ENCODE measurements around the gene PHF2. TPM values are rescaled to one million over a fixed set of nuclear protein-coding genes. Genes with fewer than 3 reads are reported as not detected.

PHF2 gene
- total RNA-seq, 2 donors from 2014 or later, result 14.9 to 19.5 TPM

DNA sequence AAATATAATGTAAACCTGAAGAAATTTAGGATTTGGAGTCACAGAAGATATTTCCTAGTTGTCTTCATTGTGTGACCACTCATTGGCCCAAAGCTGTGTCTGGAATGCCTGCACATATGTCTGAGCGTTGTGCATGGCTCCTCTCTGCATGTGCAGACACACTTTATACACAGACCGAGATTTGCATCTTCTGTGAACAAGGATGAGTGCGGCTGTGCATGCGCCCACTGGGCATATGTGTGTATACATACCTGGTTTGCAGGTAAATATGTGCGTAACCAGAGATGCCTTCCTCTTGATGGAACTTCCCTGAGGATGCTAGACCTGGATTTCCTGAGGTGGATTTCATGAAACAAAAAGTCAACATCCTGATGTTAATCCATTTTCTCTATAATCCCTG lies 19.1 kb downstream of the PHF2 start:
- Mint-ChIP-seq H3K9me3 (no peaks in the 10 kb centered on the region), H3K36me3 (no peaks in the 10 kb centered on the region), H3K27me3 (no peaks in the 10 kb centered on the region), H3K27ac (no peak overlapping the region), H3K4me1 (ENCODE audit: low read depth in 2 of 2) (peaks cover 28 to 34% of the 10 kb centered on the region in 2 donors), H3K4me3 (no peak overlapping the region)
- ATAC-seq (no peak), DNase-seq (ENCODE audit: low spot score) (no peak)

DNA sequence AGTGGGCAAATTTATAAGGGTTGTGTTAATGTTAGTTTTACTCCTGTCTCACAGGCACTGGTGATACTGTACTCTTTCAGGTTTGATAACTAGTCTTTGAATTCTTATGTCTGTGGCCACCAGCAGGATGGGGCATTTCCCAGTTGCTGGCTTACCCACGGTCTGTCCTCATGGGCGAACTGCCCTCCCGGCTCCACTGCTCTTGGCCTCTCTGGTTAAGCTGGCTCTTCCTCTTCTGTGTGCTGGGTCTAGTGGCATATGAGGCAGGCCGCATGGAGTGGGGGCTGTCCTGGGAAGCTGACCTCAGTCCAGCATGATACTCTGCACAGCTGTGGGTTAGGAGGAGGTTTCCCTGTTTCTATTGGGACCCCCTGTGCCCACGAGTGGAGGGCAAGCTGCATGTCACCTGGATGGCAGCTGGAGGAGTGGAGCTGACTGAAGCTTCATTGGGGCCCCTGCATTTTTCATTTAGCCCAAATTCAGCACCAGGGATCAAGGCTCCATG lies 19.5 kb downstream of the PHF2 start:
- peaks cover 30 to 34% of the 10 kb centered on the region in 2 donors for H3K4me1 Mint-ChIP-seq (ENCODE audit: low read depth in 2 of 2)
- no peak overlapping the region for H3K27ac Mint-ChIP-seq
- no peak overlapping the region for H3K4me3 Mint-ChIP-seq
- no peak for ATAC-seq
- no peaks in the 10 kb centered on the region for H3K9me3 Mint-ChIP-seq
- H3K27me3 Mint-ChIP-seq, result no peaks in the 10 kb centered on the region
- DNase-seq (ENCODE audit: low spot score), result no peak
- no peaks in the 10 kb centered on the region for H3K36me3 Mint-ChIP-seq

DNA sequence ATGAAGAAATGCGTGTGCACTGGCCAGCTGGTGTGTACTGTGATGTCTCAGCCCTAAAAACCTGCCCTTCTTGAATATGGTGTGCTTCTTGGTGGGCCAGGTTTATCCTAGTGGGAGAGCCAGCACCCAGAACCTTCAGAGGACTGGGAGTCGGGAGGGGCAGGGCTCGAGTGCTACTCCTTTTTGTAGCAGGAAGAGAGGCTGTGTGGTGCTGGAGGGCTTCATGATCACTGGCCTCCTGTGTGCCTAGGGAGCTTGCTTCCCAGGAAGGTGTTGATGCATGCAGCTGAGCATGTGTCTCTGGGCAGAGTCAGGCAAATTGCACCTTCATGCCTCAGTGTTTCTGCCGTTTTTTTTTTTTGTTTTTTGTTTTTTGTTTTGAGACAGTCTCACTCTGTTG lies 20.0 kb downstream of the PHF2 start:
- no peak for ATAC-seq
- H3K4me1 Mint-ChIP-seq (ENCODE audit: low read depth in 2 of 2), result peaks cover 35 to 36% of the 10 kb centered on the region in 2 donors
- H3K9me3 Mint-ChIP-seq, result no peaks in the 10 kb centered on the region
- no peak overlapping the region for H3K4me3 Mint-ChIP-seq
- DNase-seq (ENCODE audit: low spot score), result no peak
- no peaks in the 10 kb centered on the region for H3K27me3 Mint-ChIP-seq
- H3K36me3 Mint-ChIP-seq, result no peaks in the 10 kb centered on the region
- no peak overlapping the region for H3K27ac Mint-ChIP-seq

DNA sequence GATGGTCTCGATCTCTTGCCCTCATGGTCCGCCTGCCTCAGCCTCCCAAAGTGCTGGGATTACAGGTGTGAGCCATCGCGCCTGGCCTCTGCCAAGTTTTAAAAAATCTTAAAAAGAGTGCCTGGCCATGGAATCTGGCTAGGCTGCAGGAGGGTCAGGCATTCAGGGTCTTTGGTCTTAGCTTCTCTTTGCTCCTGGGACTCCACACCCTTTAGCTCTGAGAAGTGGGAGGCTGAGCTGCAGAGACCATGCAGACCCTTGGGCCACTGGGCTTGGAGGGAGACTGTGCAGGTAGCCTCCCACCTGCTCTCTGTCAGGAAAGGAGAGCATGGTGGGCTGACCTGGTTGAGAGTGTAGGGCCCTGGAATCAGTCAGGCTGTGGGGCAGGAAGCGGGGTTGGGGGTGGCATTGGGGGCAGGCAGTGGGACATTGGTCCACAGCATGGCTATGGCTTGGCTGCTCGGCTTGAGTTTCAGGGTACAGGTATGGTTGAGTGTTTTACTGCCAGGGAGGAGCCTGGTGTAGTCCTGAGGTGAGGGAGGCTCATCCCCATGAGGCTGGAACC lies 20.8 kb downstream of the PHF2 start:
- Mint-ChIP-seq H3K9me3 (no peaks in the 10 kb centered on the region), H3K27ac (no peak overlapping the region), H3K4me3 (no peak overlapping the region), H3K4me1 (ENCODE audit: low read depth in 2 of 2) (peaks cover 36 to 37% of the 10 kb centered on the region in 2 donors), H3K27me3 (no peaks in the 10 kb centered on the region), H3K36me3 (no peaks in the 10 kb centered on the region)
- DNase-seq (ENCODE audit: low spot score) (no peak), ATAC-seq (no peak)

DNA sequence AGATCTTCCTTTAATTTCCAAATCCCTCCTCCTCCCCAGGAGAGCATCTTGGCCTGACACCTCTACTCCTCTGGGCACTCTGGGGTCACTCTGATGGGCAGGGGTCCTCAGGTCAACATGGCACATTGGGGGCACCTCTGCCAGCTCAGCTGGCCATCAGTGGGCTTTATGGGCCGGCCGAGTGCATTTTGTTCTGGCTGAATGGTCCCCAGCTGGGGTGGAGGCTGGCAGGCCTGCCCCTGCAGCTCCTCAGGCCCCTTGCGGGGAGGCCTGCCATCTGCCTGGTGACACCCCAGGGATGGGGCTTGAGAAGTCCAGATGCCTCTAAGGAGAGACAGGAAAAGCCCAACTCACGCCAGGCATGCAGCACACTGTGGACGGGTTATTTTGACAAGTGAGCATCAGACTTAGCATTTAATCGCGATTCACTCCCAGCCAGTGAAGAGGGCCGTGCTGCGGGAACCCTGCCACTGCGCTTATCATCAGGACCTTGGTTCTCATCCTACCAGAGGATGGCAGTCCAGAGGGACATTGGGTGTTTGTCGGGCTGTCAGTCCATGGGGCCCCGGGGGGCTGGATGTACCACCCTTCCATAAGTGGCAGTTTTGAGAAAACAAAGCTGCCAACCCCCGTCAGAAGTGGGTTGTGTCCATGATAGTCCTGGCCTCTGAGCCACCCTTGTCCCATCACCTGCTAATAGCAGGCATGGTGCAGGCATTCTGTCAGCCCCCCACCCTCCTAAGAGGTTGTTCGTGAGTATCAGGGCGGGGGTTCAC lies 21.7 kb downstream of the PHF2 start:
- ATAC-seq (no peak), DNase-seq (ENCODE audit: low spot score) (no peak)
- H3K27ac Mint-ChIP-seq, result no peak overlapping the region
- no peaks in the 10 kb centered on the region for H3K36me3 Mint-ChIP-seq
- no peaks in the 10 kb centered on the region for H3K27me3 Mint-ChIP-seq
- peaks cover 36 to 37% of the 10 kb centered on the region in 2 donors for H3K4me1 Mint-ChIP-seq (ENCODE audit: low read depth in 2 of 2)
- no peaks in the 10 kb centered on the region for H3K9me3 Mint-ChIP-seq
- no peak overlapping the region for H3K4me3 Mint-ChIP-seq

DNA sequence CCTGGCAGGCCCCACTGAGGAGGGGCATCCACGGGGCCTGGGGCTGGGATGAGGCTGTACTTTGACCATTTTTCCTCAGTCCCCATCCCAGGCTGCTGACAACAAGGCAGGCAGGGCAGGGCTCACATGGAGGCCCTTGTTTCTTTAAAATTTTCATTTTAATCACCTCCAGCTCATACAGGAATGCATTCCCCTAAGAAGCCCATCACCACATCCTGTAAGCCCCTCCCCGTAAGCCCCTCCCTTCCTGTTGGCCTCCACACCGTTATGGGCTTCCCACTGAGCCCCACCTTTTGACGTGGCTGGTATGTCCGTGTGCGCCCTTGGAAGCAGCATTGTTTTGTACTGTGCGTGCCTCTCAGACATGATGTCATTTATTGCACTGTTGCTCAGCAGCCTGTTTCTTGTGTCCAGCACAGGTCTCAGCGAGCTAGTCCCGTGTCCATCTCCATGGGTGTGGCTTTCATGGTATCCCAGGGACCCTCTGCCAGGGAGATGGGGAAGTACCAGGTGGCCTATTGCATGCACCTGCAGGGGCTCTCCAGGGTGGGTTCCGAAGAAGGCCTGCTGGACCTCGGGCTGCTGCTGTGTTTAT lies 22.4 kb downstream of the PHF2 start:
- DNase-seq (ENCODE audit: low spot score), result no peak
- H3K27ac Mint-ChIP-seq, result no peak overlapping the region
- H3K27me3 Mint-ChIP-seq, result no peaks in the 10 kb centered on the region
- no peaks in the 10 kb centered on the region for H3K9me3 Mint-ChIP-seq
- no peaks in the 10 kb centered on the region for H3K36me3 Mint-ChIP-seq
- H3K4me3 Mint-ChIP-seq, result no peak overlapping the region
- peaks cover 36 to 40% of the 10 kb centered on the region in 2 donors for H3K4me1 Mint-ChIP-seq (ENCODE audit: low read depth in 2 of 2)
- ATAC-seq, result peak in 1 of 2 donors; percentile 30

DNA sequence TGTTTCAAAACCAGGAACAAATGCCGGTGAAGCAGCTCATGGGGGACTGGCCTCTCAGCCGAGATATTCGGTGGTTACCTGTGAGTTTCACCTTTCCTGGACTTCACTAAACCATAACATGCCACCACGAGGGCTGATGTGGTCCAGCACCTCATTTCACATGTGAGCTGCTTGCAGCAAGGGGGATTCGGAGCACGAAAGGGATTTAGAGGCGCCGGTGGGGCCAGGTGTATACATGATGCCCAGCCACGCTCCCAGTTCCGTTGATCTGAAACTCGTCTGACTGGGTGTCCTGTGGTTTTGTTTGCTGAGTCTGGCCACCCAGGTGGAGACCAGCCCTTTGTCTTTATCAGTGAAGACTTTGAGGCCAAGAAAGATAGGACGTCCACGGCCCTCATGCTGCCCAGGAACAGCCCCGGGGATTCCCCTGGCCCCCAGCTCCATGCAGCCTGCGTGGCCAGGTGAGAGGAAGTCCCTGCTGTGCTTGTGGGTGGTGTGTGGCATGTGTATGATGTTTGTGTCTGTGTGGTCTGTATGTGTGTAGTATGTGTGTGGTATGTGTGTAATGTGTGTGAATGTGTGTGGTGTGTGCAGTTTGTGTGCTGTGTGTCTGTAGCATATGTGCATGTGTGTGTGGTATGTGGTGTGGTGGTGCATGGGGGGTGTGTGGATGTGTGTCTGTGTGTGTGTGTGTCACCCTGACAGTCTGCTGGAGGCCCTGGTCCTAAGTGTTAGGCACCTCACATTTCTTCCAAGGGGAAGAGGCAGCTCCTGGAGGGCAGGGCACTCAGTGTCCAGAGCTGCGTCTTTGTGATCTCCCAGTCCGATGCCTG lies 23.4 kb downstream of the PHF2 start:
- Mint-ChIP-seq H3K9me3 (no peaks in the 10 kb centered on the region), H3K27ac (no peak overlapping the region), H3K27me3 (no peaks in the 10 kb centered on the region), H3K4me3 (no peak overlapping the region), H3K36me3 (no peaks in the 10 kb centered on the region), H3K4me1 (ENCODE audit: low read depth in 2 of 2) (peaks cover 36 to 40% of the 10 kb centered on the region in 2 donors)
- DNase-seq (ENCODE audit: low spot score) (no peak), ATAC-seq (no peak)

DNA sequence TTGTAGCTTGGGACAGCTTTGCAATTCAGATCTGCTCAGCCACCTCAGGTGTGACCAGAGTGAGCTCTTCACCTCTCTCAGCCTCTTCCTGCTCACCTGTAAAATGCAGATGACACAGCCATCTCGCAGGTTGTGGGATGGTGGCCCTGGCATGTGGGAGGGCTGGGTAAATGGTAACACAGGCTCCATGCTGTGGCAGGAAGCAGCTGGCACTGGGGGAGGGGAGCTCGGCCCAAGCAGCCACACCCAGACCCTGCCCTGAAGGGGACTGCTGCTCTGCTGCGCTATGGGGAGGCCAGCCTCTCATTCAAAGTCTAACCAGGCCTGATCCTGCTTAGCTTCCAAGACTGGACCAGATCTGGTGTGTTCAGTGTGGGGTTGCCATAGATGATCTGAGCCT lies 24.1 kb downstream of the PHF2 start:
- no peak for DNase-seq (ENCODE audit: low spot score)
- no peak for ATAC-seq
- H3K36me3 Mint-ChIP-seq, result no peaks in the 10 kb centered on the region
- H3K27me3 Mint-ChIP-seq, result no peaks in the 10 kb centered on the region
- no peak overlapping the region for H3K4me3 Mint-ChIP-seq
- peaks cover 36 to 42% of the 10 kb centered on the region in 2 donors for H3K4me1 Mint-ChIP-seq (ENCODE audit: low read depth in 2 of 2)
- peak overlapping the region in 1 of 2 donors; percentile 48 for H3K27ac Mint-ChIP-seq
- H3K9me3 Mint-ChIP-seq, result no peaks in the 10 kb centered on the region

DNA sequence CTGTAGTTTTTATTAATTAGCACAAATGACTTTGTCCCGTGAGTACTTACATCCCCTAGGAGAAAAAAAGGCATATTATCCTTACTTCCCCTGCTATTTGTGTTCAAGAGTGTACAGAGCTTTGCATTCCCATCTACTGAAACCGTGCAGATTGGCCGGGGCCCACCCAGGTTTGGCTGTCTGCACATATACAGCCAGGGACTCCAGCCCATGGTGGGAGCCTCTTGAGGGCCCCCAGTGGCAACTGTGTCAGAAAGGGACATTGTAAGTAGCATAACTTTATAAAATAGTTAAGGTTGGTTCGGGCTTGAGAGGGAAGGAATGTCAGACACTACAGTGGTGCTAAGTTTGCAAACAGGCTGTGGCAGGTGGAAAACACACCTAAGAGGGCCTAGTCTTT lies 24.7 kb downstream of the PHF2 start:
- DNase-seq (ENCODE audit: low spot score) (no peak), ATAC-seq (no peak)
- Mint-ChIP-seq H3K27me3 (no peaks in the 10 kb centered on the region), H3K9me3 (no peaks in the 10 kb centered on the region), H3K4me1 (ENCODE audit: low read depth in 2 of 2) (peaks cover 33 to 40% of the 10 kb centered on the region in 2 donors), H3K36me3 (no peaks in the 10 kb centered on the region), H3K27ac (peak overlapping the region in 1 of 2 donors; percentile 48), H3K4me3 (no peak overlapping the region)

DNA sequence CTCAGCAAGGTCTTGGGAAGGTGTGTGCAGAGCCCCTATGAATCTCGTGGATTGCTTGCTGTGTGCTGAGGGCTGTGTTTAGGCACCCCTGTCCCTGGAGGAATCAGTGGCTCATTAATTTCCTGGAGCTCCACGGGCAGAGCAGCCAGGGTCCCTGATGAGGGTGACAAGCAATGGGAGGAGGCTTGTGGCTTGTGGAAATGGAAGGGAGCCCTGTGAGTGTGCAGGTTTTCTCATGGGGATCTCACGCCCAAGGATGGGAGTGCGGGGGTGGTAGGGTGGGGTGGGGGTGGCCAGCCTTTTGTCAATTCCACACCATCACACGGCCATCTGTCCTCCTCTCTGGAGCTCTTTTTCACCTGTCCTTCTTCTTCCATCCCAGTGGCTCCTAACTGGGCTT lies 25.3 kb downstream of the PHF2 start:
- no peak for ATAC-seq
- H3K9me3 Mint-ChIP-seq, result no peaks in the 10 kb centered on the region
- H3K27ac Mint-ChIP-seq, result peak overlapping the region in 1 of 2 donors; percentile 48
- peaks cover 31 to 37% of the 10 kb centered on the region in 2 donors for H3K4me1 Mint-ChIP-seq (ENCODE audit: low read depth in 2 of 2)
- H3K4me3 Mint-ChIP-seq, result no peak overlapping the region
- no peaks in the 10 kb centered on the region for H3K36me3 Mint-ChIP-seq
- DNase-seq (ENCODE audit: low spot score), result no peak
- no peaks in the 10 kb centered on the region for H3K27me3 Mint-ChIP-seq

DNA sequence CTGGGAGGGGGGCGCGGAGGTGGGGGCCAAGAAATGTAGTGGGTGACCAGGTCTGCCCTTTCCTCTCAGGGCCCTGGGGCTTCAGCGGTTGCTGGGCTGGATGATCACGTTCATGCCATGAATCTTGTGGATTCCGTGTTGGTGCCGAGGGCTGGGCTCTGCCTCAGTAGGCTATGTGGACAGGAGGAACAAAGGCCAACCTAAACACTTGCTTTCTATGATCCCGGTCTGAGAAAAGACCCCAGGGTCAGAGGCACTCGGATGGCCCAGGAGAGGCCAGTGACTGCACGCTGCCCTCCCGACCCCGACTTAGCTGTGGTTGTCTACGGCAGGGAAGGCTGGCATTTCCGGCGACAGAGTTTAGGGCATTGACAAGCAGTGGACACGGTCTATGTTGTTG lies 26.6 kb downstream of the PHF2 start:
- H3K4me1 Mint-ChIP-seq (ENCODE audit: low read depth in 2 of 2), result peaks cover 31 to 36% of the 10 kb centered on the region in 2 donors
- no peak overlapping the region for H3K4me3 Mint-ChIP-seq
- ATAC-seq (no peak), DNase-seq (ENCODE audit: low spot score) (no peak)
- H3K9me3 Mint-ChIP-seq, result no peaks in the 10 kb centered on the region
- H3K27ac Mint-ChIP-seq, result no peak overlapping the region
- H3K27me3 Mint-ChIP-seq, result no peaks in the 10 kb centered on the region
- no peaks in the 10 kb centered on the region for H3K36me3 Mint-ChIP-seq

DNA sequence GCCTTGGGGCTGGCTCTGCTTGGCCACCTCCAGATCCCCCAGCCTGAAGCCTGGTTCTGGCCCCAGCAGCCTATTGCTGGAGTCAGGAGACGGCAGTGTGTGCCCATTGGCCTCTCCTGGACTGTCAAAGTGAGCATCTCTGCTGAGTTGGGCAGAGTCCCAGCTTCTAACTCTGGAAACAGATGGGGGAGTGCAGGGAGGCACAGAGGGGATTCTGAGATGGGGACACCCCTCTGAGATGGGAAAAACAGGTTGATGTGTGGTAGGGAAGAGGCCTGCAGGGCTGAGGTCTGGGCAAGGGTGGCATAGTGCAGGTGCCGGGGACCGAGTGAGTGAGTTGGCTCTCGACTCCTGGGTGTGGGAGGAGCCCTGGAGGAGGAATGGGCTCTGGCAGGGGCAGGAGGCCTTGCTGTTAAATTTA lies 27.5 kb downstream of the PHF2 start:
- no peak for DNase-seq (ENCODE audit: low spot score)
- H3K9me3 Mint-ChIP-seq, result no peaks in the 10 kb centered on the region
- H3K4me1 Mint-ChIP-seq (ENCODE audit: low read depth in 2 of 2), result peaks cover 25 to 33% of the 10 kb centered on the region in 2 donors
- no peak overlapping the region for H3K4me3 Mint-ChIP-seq
- H3K36me3 Mint-ChIP-seq, result peaks cover 3% of the 10 kb centered on the region
- H3K27ac Mint-ChIP-seq, result no peak overlapping the region
- no peak for ATAC-seq
- H3K27me3 Mint-ChIP-seq, result no peaks in the 10 kb centered on the region

DNA sequence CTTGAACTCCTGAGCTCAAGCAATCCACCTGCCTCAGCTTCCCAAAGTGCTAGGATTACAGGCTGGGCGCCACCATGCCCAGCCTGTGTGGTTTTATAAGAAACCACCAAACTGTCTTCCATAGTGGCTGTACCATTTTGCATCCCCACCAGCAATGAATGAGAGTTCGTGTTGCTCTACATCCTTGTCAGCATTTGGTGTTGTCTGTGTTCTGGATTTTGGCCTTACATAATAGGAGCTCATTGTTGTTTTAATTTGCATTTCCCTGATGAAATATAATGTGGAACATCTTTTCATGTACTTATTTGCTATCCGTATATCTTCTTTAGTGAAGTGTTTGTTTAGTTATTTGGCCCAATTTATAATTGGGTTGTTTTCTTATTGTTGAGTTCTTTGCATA lies 29.8 kb downstream of the PHF2 start:
- Mint-ChIP-seq H3K4me1 (ENCODE audit: low read depth in 2 of 2) (peaks cover 2 to 19% of the 10 kb centered on the region in 2 donors), H3K4me3 (no peak overlapping the region)

More for the DNA sequence above, 29.8 kb downstream of the PHF2 start:
- Mint-ChIP-seq H3K27me3 (no peaks in the 10 kb centered on the region), H3K36me3 (peaks cover 18% of the 10 kb centered on the region), H3K27ac (no peak overlapping the region), H3K9me3 (peaks cover 4% of the 10 kb centered on the region)
- DNase-seq (ENCODE audit: low spot score), result no peak
- ATAC-seq, result no peak
